Measurements from ENCODE around the gene CD300LB.

GRCh38 chr17:74578979-74579378 is 47.7 kb upstream of the CD300LB start:
- TF ChIP-seq GATA3 (IDR thresholded peaks at IDR 0.05; ENCODE audit: low read depth, low read length) (no peak), GATA2 (IDR thresholded peaks at IDR 0.05; ENCODE audit: low read depth, low read length) (no peak)

All from SH-SY5Y (cell line).